HG03460 (cell line): Measurements from ENCODE around the gene RAB34.

Experiments used
- ATAC-seq: cut with Tn5 transposase; IDR thresholded peaks from one replicate; pipeline ENCODE4 v1.9.1; 2021; ENCODE audit not compliant: unreplicated experiment

Gene RAB34

DNA sequence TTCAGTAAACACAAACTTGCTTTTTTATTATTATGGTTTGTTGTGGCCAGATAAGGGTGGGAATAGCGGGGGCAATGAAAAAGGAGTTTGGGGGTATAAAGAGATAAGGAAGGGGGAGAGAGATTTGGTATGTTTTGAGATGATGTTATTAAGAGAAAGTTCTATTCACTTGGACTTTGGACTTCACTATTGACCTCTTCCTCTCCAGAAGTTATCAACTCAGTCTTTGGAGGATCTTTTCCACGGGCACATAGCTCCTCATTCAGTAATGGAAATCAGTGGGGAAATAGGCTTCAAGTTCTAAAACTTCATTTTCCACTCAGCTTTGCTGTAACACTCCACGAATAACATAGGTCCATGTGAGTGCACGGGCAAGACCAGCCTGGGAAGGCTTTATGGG is 29.2 kb downstream of the RAB34 start:
- ATAC-seq = no peak

DNA sequence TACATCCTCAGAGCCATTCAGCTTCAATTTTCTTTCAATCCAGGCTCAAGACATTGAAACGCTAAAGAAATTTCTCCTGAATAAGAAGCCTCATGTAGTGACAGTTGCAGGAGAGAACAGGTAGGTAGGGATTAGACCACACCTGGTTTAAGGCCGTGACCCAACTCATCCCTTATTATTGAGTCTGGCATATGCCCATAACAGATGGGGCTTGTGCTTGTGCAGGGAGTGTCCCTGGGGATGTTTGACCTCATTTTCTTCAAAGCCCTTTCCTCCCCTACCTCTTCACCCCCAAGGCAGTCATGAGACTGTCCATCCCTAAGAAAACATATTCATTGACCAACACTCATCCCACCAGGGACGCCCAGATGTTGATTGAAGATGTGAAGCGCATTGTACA is 31.4 kb downstream of the RAB34 start:
- ATAC-seq = no peak

DNA sequence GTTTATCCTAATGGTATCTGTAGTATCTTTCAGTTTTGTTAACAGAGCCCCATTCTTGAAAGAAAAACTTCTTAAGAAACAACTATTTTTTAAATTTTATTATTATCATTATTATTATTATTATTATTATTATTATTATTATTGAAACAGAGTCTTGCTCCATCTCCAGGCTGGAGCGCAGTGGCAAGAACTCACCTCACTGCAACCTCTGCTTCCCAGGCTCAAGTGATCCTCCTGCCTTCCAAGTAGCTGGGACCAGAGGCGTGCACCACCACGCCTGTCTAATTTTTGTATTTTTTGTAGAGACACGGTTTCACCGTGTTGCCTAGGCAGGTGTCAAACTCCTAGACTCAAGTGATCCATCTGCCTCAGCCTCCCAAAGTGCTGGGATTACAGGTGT is 32.3 kb downstream of the RAB34 start:
- no peak for ATAC-seq

DNA sequence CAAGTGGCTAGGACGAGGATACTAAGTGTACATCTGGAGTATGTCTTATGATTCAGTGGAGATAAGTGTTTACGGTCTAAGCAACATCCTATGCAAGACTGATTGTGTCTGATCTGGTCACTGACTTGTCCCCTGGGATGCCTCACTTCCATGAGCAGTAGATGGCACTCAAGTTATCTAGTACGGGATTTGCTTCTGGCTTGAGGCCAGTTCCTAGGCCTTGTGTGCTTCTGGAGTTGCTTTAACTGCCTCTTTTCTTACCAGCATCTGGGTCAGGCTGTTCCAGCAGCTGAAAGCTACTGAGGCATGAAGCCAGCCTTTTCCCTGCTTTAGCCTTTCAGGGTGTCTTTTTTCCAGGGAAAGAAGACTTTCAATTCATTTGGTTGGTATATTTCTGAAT is 32.7 kb downstream of the RAB34 start:
- no peak for ATAC-seq

DNA sequence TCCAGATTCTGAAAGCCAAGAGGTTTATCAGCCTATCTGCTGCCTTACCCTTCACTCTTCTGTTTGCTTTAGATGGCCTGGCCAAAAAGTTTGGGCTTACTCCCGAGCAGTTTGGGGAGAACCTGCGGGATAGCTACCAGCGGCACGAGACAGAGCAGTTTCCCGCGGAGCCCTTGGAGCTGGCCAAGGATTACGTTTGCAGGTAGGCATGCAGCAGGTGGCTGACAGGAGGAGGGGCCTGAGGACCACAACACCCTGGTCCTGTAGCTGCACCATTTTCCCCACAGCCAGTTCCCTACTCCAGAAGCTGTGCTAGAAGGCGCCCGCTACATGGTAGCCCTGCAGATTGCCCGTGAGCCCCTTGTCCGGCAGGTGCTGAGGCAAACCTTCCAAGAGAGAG is 35.0 kb downstream of the RAB34 start:
- no peak for ATAC-seq

DNA sequence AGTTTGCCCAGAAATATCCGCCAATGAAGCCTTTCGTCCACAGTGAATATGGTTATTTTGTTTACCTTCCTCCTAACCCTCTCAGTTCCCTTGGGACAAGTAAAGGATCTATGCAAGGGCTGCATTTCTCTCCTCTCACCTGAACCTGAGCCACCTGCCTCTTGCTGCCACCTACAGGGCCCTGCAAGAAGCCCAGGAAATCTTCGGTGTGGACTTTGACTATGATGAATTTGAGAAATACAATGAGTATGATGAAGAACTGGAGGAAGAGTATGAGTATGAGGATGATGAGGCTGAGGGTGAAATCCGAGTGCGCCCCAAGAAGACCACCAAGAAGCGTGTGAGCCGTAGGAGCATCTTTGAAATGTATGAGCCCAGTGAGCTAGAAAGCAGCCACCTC is 41.7 kb downstream of the RAB34 start:
- no peak for ATAC-seq

DNA sequence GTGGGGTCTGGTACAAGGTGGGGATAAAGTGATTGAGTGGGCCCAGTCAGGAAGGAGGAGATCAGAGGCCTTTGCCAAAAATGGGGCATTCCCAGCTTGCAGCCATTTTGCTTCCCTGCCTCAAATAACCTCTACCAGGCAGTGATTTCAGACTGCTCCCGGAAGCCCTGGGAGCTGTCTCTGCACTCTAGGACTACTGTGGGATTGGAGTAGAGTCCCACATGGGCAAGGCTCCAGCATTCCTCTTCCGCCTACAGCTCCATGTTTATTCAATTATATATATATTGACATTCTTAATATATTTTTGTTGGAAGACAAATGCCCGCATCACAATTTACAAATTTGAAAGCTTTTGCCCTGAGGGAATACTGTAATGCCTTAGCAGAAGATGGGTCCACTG is 42.2 kb downstream of the RAB34 start:
- ATAC-seq = no peak

DNA sequence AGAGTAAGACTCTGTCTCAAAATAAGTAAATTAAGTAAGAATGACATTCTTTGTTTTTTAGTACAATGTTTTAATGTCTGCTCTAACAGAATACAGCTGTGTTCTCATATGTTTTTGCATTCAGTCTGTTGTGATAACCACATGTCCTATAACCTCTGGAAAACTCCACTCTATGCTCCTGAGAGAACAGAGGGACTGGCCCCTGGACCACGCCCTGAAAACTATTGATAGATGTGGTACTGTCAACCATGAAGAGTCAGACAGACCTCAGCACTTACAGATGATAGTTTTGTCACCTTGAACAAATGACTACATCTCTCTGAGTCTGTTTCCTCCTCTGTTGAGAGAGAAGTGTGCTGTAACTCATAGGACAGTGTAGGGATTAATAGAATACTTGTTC is 47.8 kb downstream of the RAB34 start:
- ATAC-seq = no peak

DNA sequence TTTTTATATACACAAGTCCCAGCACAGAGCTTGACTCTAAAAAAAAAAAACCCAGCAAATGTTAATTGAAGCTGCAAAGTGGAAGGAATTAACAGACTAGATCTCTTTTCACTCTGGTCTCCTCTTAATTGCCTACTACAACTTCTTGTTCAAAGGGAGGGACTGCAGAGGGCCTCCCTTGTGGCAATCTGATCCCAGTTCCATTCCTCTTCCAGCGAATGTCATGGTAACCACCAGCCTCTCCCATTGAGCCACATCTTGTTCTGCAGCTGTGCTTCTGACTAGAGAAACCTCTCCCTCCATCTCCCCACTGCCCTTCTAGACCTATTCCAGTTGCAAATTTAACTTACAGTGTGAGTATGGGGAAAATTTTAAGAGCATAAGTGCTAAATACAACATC is 49.8 kb downstream of the RAB34 start:
- no peak for ATAC-seq

DNA sequence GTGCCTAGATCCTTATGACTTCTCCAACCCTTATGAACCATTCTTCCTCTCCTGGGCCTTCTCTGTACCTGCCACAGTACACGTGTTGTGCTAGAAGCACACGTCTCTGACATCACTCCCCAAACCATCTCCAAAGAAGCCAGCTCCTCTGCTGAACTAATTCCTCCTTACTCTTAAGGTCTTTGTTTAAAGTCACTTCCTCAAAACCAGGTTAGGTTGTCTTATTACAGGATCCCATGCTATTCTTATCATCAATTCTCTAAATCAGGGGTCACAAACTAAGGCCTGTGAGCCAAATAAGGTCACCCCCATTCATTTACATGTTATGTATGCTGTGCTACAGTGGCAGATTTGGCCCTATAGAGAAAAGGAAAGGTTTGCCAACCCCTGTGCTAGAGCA is 51.7 kb downstream of the RAB34 start:
- ATAC-seq = no peak
